IPS-NIHi7 (cell line): Measurements from ENCODE around the gene HPN.
"Not testable (repeated sequence)": the region's sequence is repeated elsewhere in the genome, so short reads cannot be mapped to it uniquely, and the experiment has no call there.

Source experiments
- DNase-seq: peaks from one replicate; pipeline ENCODE4 v3.0.0; 2012; ENCODE audit warnings: mixed read lengths; ENCODE audit errors: extremely low spot score

Gene HPN

DNA sequence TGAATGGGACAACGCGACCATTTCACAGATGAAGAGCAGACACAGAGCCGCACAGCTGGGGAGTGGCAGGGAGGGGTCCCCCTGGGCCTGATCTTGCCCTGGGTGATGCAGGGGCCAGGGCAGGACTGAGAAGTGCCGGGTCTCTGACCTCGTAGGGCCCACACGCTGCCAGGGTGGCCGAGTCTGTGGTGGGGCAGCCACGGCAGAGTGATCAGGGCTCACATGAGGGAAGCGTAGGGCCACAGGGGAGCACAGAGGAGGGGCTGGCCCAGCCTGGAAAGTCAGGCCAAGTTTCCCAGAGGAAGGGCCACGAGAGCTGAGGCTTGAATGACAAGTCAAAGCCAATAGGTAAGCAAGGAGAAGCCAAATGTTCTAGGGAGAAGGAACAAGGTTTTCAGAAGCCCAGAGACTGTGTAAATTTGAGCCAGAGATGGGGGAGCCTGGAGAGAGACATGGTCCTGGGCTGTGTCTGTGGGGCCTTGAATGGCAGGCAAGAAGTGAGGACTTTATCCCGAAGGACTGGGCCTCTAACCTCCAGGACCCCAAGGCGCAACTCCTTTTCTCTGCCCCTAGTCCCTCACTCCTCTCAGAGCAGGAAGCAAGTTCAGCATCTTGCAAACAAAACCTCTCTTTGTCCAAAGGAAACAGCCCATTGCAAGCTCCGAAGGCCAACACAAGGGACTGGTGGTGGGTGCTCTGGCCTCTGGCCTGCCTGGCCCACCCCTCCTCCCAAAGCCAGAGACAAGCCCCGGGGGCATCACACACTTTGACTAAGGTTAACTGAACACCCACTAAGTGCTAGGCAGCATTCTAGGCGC is 42.4 kb downstream of the HPN start:
- no peak for DNase-seq

- no peak for DNase-seq
Observed at GRCh38 chr19:35084509-35084762, 42.9 kb downstream of the HPN start.

DNA sequence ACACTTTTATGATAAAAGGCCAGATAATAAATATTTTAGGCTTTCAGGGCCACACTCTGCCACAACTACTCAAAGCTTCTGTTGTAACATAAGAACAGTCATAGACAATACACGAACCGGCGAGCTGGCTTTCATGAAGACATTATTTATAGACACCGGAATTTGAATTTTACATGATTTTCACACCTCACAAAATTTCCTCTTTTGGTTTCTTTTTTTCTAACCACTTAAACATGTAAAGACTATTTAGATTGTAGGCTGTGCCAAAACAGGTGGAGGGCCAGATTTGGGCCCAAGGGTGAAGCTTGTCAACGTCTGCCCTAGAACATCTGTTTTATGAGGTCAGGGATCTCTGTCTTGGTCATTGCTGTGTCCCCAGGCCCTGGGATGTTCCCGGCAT is 44.4 kb downstream of the HPN start:
- no peak for DNase-seq

- DNase-seq: no peak
Observed at GRCh38 chr19:35086455-35086854, 44.9 kb downstream of the HPN start.

DNA sequence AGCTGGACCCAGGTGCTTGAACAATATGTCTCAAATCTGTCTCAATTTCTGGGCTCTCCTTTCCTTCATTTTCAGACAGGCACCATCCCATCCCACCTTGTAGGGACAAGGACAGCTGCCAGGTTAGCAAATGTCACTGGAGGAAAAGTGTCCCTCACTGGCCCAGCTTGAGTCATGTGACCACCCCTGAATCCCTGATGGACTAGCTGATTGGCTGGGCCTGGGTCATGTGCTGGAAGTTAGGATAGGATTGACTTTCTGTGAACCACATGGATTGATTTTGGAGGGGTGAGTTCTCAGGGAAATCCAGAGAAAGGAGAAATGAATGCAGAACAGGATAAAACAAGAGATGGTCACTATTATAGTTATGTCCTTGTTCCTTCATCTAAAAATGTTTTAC is 45.9 kb downstream of the HPN start:
- DNase-seq: no peak

DNA sequence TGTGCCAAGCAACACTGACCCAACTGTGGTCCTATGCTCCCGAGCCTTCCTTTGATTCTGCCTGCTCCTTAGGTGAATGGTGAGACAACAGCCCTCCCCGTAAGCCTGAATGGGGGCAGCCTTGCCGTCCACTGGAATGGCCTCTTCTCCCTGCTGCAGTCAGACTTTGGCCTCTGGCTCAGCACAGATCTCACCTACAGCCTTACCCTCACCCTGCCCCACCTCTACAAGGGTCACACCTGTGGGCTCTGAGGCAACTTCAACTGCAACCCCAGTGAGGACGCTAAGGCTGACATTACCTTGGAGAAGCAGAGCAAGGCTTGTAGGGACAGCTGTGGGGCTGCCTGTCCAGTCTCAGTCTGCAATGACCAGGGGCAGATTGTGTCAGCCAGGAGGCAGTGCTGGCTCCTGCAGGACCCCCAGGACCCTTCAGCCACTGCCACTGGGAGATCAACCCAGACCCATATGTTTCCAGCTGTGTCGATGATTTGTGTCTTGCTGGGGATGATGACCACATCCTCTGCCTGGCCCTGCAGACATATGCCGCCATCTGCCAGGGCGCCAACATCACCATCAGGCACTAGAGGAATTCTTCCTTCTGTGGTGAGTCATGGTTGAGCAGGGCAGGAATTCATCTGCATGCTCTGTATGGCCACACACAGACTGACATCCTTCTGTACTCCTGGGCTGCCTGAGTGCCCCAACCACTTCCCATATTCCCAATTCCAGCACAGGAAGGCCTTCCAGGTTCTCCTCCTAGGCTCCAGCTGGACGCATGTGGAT is 46.8 kb downstream of the HPN start:
- no peak for DNase-seq

DNA sequence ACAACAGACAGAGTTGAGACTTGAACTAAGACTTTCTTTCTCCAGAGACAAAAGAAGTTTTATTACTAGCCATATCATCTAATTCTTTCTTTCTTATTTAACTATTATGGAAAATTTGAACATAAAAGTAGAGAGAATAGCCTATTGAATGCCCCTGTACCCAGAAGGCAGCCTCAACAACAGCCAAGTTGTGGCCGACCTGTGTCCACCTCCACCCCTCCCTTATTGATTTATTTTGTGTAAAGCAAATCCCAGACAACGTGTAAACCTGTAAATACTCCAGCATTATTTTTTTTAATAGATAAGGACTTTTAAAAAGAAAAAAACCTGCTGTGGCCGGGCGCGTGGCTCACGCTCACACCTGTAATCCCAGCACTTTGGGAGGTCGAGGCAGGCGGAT is 48.0 kb downstream of the HPN start:
- no peak for DNase-seq

DNA sequence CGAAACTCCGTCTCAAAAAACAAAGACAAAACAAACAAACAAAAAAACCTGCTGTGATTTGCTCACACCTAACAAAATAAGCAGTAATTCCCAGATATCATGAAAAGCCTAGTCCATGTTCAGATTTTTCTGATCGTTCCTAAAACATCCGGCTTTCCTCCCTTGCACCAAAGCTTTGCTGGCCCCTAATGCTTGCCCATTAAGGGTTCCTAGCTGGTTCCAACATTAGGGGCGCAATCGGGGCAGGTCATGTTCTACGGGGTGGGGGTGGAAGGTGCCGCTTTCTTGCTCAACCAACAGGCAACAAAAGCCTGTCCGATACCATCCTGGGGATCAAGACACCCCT is 48.6 kb downstream of the HPN start:
- no peak for DNase-seq

DNA sequence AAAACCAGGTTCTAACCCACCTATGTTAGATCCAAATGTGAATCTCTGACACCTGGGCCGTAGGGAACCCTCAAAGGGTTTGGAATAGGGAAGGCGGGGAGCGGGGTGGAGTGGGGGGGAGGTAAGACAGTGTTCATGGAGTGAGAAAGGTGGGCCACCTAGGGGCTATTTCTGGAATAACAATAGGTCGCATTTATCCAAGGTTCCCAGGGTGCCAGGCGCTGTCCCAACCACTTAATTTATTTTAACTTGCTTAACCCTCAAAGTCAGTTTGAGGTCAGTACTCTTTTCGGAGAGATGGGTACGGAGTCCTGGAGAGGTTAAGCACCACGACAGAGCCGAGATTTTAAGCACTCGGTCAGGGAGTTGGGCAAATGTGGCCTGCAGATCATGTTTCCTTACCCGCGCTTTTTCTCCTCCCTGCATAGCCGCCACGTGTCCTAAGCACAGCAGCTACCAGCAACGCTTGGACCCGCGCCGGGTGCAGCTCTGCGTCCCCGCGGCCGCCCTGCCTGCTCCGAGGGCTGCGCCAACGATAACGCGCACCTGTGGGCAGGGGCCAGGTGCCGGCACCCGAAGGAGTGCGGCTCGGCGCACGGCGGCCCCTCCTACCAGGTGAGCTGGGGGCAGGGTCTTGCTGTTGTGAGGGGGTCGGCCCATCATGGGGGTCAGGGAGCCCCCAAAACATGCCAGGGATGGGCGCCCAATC is 49.1 kb downstream of the HPN start:
- DNase-seq: peak; percentile 84

GRCh38 chr19:35093430-35093829 is 51.9 kb downstream of the HPN start:
- no peak for DNase-seq

DNA sequence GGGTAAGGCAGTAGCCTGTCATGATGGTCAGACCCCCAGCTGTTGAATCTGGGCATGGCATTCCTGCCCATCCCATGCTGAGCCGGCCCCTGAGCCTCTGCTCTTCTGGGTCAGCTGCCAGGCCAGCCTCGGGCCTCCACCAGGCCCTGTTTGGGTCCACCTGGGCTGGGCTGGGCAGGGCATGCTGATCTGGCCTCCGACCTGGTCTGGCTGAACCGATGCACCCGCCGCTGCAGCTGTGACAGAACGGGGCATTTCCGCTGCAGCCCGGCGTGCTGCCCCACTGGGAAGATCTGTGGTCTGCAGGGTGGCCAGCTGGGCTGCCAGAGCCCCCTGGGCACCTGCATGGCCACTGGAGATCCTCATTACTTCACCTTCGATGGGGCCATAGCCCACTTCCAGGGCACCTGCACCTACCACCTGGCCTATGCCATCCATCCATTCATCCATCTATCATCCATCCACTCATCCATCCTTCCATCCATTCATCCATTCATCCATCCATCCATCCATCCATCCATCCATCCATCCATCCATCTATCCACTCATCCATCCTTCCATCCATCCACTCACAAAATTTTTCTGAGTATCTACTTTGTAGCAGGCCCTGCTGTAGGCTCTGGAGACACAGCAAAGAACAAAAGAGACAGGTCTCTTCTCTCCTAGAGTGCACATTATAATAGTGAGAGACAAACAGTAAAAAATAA is 52.6 kb downstream of the HPN start:
- DNase-seq: no peak

- no peak for DNase-seq
Observed at GRCh38 chr19:35094656-35095055, 53.1 kb downstream of the HPN start.

DNA sequence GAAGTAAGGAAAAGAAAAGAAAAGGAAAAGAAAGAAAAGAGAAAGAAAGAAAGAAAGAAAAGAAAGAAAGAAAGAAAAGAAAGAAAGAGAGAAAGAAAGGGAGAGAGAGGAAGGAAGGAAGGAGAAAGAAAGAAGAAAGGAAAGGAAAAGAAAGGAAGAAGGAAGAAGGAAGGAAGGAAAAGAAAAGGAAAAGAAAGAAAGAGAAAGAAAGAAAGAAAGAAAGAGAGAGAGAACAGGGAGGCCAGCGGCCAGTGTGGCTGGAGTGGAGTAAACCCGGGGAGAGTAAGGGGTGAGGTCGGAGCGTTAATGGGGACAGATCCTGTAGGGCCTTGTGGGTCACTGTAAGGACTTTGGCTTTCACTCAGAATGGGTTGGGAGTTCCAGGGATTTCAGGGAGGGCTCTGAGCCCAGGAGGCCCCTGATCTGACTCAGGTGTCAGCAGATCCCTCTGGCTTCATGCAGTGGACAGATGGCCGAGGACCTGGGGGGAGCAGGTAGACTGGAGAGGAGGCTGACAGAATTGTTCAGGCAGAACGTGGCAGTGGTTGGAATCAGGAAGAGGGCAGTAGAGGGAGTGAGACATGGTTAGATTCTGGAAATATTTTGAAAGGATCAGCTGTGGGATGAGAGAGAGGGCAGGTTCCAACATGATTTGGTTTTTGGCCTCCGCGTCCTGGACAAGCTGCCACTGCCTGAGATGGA is 54.3 kb downstream of the HPN start:
- DNase-seq: no peak

- DNase-seq: no peak
Observed at GRCh38 chr19:35098413-35099049, 57.0 kb downstream of the HPN start.

- no peak for DNase-seq
Observed at GRCh38 chr19:35099155-35099896, 57.8 kb downstream of the HPN start.

DNA sequence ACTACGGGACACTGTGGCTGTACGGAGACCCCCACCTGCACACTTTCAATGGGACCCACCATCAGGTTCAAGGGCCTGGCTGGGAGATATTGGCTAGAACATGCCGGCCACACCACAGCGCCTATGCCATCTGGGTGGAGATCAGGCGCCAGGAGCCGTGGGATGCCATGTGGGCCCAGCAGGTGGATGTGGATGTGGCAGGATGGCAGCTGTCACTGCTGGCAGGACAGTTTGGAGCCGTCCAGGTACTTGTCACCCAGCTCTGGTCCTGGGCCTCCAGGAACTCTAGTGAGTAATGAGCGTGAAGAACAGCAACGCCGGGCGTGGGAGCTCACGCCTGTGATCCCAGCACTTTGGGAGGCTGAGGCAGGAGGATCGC is 58.4 kb downstream of the HPN start:
- DNase-seq: no peak

- DNase-seq: no peak
Observed at GRCh38 chr19:35100588-35101533, 59.3 kb downstream of the HPN start.

DNA sequence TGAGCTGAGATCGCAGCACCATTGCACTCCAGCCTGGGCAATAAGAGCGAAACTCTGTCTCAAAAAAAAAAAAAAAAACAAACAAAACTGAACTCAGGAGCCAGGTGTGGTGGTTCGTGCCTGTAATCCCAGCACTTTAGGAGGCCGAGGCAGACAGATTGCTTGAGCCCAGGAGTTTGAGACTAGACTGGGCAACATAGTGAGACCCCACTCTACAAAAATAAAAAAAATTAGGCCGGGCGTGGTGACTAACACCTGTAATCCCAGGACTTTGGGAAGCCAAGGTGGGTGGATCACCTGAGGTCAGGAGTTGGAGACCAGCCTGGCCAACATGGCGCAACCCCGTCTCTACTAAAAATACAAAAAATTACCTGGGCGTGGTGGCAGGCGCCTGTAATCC is 60.4 kb downstream of the HPN start:
- not testable (repeated sequence) for DNase-seq

- not testable (repeated sequence) for DNase-seq
Observed at GRCh38 chr19:35103614-35104013, 62.1 kb downstream of the HPN start.
